ENCODE data around the gene HEXD. TPM values are rescaled to one million over a fixed set of nuclear protein-coding genes. Genes with fewer than 3 reads are reported as not detected.

Gene HEXD
- total and polyA plus RNA-seq, 2 donors (not counting 3 experiments of a cell fraction or from before 2014, with no cell fraction given), result 12.9 to 18.6 TPM

- CTCF ChIA-PET, result interaction anchor here (1.3 kb wide), 1 partner anchor 26 kb away, joined by 3 read pairs; no protein-coding TSS in a partner anchor
- H3K9ac ChIP-seq (replicated peaks; ENCODE audit: extremely low read depth, insufficient read depth, low read length), result no peak overlapping the region
- no peak overlapping the region for H2AFZ ChIP-seq (ENCODE audit: low read depth, low read length)
- no peak overlapping the region for H3K27ac ChIP-seq (ENCODE audit: insufficient read depth, low read depth, low read length)
- H3K36me3 ChIP-seq (ENCODE audit: control insufficient read depth in 2 of 2, extremely low read depth in 1 of 2, insufficient read depth in 2 of 2, low read length in 2 of 2), result no peaks in the 10 kb centered on the region
- no peak overlapping the region for H3K4me3 ChIP-seq (replicated peaks in 1 of 3; ENCODE audit: insufficient read depth in 1 of 3, low read depth in 1 of 3, low read length in 3 of 3)
- no TSS peak for BruUV-seq (replicated peaks)
- FAIRE-seq, result no peak
- H4K20me1 ChIP-seq (replicated peaks; ENCODE audit: control insufficient read depth, extremely low read depth, insufficient read depth, low read length), result no peaks in the 10 kb centered on the region
- no peaks in the 10 kb centered on the region for H3K27me3 ChIP-seq (ENCODE audit: control insufficient read depth in 2 of 2, insufficient read depth in 2 of 2, low read length in 2 of 2)
- POLR2A ChIA-PET, result no interaction called here
- H3K9me3 ChIP-seq (replicated peaks; ENCODE audit: control insufficient read depth, insufficient read depth, low read length), result no peaks in the 10 kb centered on the region
- DNase-seq (ENCODE audit: low read depth, low spot score), result peak; percentile 24
- intact Hi-C loops (cut with micrococcal nuclease) (no loop called here), dilution Hi-C loops (cut with MboI; ENCODE audit: extremely low pct_ligation_motif_present, low sequenced_read_pairs) (no loop called here)
- TF ChIP-seq FOS (IDR thresholded peaks at IDR 0.05; ENCODE audit: borderline replicate concordance, insufficient read depth, low read length), result no peak
- no peak for TF ChIP-seq GATA2 (IDR thresholded peaks at IDR 0.05; ENCODE audit: insufficient read depth, insufficient read length, low read depth, low read length)
- TF ChIP-seq JUN (IDR thresholded peaks at IDR 0.05; ENCODE audit: borderline replicate concordance, insufficient read depth, insufficient read length, low read depth), result no peak
- no peak for TF ChIP-seq MYC (IDR thresholded peaks at IDR 0.05; ENCODE audit: low read depth, low read length)
- TF ChIP-seq CTCF (IDR thresholded peaks at IDR 0.05; ENCODE audit: extremely low read depth in 1 of 2, insufficient read depth in 1 of 2, low read depth in 1 of 2, low read length in 2 of 2), result no peak
- TF ChIP-seq POLR2AphosphoS5 (IDR thresholded peaks at IDR 0.05; ENCODE audit: insufficient read depth, low read depth, low read length), result no peak
- TF ChIP-seq POLR2A (IDR thresholded peaks at IDR 0.05; ENCODE audit: low read depth, low read length), result no peak
- TF ChIP-seq, protein P1, sequence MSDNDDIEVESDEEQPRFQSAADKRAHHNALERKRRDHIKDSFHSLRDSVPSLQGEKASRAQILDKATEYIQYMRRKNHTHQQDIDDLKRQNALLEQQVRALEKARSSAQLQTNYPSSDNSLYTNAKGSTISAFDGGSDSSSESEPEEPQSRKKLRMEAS (IDR thresholded peaks at IDR 0.05; ENCODE audit: insufficient read depth, insufficient read length), result no peak
- TF ChIP-seq EZH2 (IDR thresholded peaks at IDR 0.05; ENCODE audit: borderline replicate concordance, low read depth, low read length, severe bottlenecking), result no peak
- no peaks in the 10 kb centered on the region for H3K9me1 ChIP-seq (replicated peaks; ENCODE audit: control insufficient read depth, extremely low read depth, insufficient read depth, low read length)
- H3K4me2 ChIP-seq (ENCODE audit: insufficient read depth, low read length), result no peak overlapping the region
- H3K79me2 ChIP-seq (ENCODE audit: control insufficient read depth, insufficient read depth, low read length), result no peaks in the 10 kb centered on the region
- H3K4me1 ChIP-seq (ENCODE audit: control insufficient read depth, extremely low read depth, insufficient read depth, low read length), result no peaks in the 10 kb centered on the region
Measured at GRCh38 chr17:82399041-82399441, 19.1 kb upstream of the HEXD start.

Data from endothelial cell of umbilical vein (primary cell).